Gastrocnemius medialis (tissue), 4 donors: Measurements from ENCODE around the gene GIMAP8.

ENCODE experiments used
- CTCF ChIP-seq, 5 experiments: fragments of 450-650 bp in 3 of 5; fragments of 200-600 bp in 2 of 5; sonication (generic) in 2 of 5; IDR thresholded peaks in 4 of 5; conservative IDR thresholded peaks in 1 of 5; 1 replicate in 4 of 5; 2 replicates in 1 of 5; pipeline ENCODE4 v1.5.1; 2016 to 2019; ENCODE audit warnings: antibody characterized with exemption in 5 of 5, mild to moderate bottlenecking in 3 of 5, moderate library complexity in 3 of 5
- POLR2A ChIP-seq, 2 donors: fragments of 450-650 bp; IDR thresholded peaks; one replicate each; pipeline ENCODE4 v1.6.1; 2017; ENCODE audit warnings: antibody characterized with exemption in 2 of 2, mild to moderate bottlenecking in 2 of 2, moderate library complexity in 2 of 2

- TF ChIP-seq CTCF (IDR thresholded peaks at IDR 0.05 in 4 of 5, conservative IDR thresholded peaks at IDR 0.05 in 1 of 5) (no peak), POLR2A (IDR thresholded peaks at IDR 0.05) (no peak)
Observed at GRCh38 chr7:150464962-150465361, 14.5 kb downstream of the GIMAP8 start.
